Epithelial cell of esophagus (primary cell): ENCODE results near the gene NMBR.
"Not testable (repeated sequence)": the region's sequence is repeated elsewhere in the genome, so short reads cannot be mapped to it uniquely, and the experiment has no call there.

Experiments used
- DNase-seq: peaks from one replicate; pipeline ENCODE4 v3.0.0; 2010; ENCODE audit warnings: low read depth
- H3K4me3 ChIP-seq: 2 replicates; pipeline ENCODE4 v1.5.1; 2011; ENCODE audit warnings: mild to moderate bottlenecking, low read length, control low read depth
- TF ChIP-seq, protein P1 (sequence below): IDR thresholded peaks from 2 replicates; pipeline ENCODE4 v1.5.1; 2011; ENCODE audit warnings: low read depth, mild to moderate bottlenecking, low read length, control low read depth, inconsistent platforms; ENCODE audit not compliant: insufficient read depth; ENCODE audit errors: missing control alignments

The NMBR gene

DNA sequence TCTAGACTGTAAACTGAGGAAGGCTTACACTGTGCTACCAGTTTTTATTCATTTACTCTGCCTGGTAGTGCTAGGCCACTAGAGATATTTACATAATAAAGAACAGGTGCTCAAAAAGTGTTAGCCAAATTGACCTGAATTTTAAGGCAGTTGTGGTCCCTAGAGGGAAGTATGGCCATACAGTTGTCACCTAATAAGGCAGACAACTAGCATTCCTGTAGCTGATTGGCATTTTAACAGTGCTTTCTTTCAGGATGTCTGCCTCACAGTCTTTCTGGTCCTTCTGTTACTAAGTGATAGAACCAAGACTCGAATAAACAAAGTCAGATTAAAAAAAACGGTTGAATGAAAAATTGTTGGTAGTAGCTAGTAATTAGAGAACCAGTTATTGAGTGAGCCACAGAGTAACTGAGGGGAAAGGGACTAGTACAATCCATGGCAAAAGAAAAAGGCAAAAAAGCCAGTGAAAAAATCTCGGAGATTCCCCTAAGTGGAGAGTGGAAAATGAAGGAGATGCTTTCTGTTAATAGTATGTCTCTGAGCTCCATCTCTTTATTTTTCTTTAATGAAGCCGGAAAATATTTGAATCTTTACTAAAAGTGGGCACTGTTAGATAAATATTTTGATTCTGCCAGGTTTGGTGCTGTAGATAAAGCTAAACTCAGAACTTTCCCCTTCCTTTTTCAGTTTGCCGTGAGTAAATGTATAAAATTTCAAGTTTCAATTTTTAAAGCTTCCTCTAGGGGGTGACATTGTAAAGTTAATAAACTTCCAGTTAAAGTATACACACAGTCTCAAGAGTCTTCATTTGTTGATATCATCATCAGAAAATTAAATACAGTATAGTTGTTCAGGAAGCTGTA lies 9.2 kb upstream of the NMBR start:
- no peak overlapping the region for H3K4me3 ChIP-seq
- peak; percentile 33 for DNase-seq
- TF ChIP-seq, protein P1, sequence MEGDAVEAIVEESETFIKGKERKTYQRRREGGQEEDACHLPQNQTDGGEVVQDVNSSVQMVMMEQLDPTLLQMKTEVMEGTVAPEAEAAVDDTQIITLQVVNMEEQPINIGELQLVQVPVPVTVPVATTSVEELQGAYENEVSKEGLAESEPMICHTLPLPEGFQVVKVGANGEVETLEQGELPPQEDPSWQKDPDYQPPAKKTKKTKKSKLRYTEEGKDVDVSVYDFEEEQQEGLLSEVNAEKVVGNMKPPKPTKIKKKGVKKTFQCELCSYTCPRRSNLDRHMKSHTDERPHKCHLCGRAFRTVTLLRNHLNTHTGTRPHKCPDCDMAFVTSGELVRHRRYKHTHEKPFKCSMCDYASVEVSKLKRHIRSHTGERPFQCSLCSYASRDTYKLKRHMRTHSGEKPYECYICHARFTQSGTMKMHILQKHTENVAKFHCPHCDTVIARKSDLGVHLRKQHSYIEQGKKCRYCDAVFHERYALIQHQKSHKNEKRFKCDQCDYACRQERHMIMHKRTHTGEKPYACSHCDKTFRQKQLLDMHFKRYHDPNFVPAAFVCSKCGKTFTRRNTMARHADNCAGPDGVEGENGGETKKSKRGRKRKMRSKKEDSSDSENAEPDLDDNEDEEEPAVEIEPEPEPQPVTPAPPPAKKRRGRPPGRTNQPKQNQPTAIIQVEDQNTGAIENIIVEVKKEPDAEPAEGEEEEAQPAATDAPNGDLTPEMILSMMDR: no peak

DNA sequence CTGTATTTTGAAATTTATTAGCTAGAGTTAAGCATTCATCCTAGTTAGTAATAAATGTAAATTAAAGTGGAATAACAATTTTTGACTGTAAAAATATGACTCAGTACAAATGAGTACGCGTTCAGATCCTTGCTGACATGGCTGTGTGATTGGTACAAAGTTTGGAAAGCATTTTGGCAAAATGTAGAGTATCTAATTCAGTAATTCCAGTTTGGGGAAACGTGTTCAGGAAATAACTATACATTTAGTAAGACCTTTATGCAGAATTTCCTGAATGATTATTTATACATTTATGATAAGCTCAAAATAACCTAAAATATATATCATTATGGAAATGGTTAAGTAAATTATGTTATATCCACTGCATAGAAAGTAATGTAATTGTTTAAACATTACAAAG lies 8.2 kb upstream of the NMBR start:
- no peak for DNase-seq
- TF ChIP-seq, protein P1: no peak
- no peak overlapping the region for H3K4me3 ChIP-seq

DNA sequence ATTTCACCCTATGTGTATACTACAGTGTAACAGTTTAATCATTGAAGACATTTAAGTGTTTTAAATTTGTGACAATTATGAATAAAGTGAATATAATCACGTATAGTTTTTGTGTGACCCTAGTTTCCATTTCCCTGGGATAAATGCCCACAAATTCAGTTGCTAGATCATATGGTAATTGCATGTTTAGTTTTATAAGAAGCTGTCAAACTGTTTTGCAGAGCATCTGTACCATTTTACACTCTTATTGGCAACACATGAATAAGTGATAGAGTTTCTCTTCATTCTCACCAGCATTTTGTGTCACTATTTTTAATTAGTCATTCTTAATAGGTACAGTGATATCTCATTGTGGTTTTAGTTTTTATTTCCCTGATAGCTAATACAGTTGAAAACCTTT lies 7.4 kb upstream of the NMBR start:
- H3K4me3 ChIP-seq: no peak overlapping the region
- DNase-seq: no peak
- TF ChIP-seq, protein P1: no peak

DNA sequence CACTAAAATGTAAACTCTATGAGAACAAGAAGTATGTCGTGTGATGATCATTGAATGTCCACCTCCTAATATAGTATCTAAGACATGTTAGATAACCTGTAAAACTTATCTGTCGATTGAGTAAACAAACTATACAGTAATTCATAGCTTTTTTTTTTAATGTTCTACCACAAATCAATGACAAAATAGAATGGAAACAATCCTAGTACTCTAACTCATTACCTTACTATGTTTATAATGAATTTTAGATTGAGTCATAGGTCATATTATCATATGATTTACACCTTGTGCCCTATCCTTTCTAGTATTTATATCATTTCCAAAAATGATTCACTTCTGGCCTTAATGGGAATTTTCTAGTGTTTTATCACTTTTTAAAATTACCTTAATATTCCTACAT lies 6.3 kb upstream of the NMBR start:
- DNase-seq: no peak
- TF ChIP-seq, protein P1: no peak
- H3K4me3 ChIP-seq: no peak overlapping the region

DNA sequence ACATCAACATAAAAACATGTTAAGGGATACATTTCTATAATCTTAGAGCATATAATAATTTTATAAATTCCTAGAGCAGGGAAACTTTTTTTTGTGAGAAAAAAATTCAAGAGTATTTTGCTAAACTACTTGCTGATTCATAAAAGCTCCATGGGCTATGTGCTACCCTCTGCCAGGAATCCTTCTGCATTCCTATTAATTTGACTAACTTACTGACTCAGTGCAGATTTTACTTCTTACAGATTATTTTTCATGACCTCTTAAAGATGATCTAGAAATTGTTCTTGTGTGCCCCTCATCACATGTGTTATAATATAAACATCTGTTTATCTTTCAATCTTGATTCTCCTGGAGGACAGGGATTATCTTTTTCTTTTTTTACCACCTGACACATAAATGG lies 5.8 kb upstream of the NMBR start:
- TF ChIP-seq, protein P1: no peak
- H3K4me3 ChIP-seq: no peak overlapping the region
- peak; percentile 25 for DNase-seq

DNA sequence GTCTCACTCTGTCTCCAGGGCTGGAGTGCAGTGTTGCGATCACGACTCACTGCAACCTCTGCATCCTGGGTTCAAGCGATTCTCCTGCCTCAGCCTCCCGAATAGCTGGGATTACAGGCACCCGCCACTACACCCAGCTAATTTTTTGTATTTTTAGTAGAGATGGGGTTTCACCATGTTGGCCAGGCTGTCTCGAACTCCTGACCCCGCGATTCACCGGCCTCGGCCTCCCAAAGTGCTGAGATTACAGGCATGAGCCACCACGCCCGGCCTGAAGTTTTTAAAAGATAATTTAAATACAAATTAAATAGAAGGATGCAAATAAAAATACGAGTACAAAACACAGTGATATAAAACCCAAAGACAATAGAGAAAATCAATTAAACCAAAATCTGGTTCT lies 5.4 kb downstream of the NMBR start:
- DNase-seq, H3K4me3 ChIP-seq: not testable (repeated sequence)

DNA sequence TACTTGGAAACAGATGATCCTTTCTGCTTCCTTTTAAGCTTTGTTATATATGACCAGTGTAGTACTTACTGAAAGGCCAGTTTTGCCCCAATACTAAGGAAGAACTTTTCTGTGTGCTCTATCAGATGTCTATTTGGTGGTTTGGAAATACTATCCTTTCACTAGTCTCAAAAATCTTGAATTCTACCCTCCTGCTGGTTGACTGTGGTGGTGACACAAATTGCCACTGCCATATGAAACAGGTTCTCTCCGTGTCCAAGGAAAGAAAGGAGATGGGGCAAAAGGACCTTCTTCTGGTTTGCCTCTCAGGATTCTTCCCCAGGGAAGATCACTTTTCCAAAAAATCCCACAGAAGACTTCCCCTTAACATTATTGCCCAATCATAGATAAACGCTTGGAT lies 8.0 kb downstream of the NMBR start:
- TF ChIP-seq, protein P1: peak; percentile 13
- H3K4me3 ChIP-seq: no peak overlapping the region
- DNase-seq: no peak
